GM21381 (cell line): ENCODE data around the gene LAD1.

Source experiments
- ATAC-seq: cut with Tn5 transposase; IDR thresholded peaks from one replicate; pipeline ENCODE4 v1.9.1; 2021; ENCODE audit warnings: mild to moderate bottlenecking, moderate library complexity; ENCODE audit not compliant: unreplicated experiment

Gene LAD1

DNA sequence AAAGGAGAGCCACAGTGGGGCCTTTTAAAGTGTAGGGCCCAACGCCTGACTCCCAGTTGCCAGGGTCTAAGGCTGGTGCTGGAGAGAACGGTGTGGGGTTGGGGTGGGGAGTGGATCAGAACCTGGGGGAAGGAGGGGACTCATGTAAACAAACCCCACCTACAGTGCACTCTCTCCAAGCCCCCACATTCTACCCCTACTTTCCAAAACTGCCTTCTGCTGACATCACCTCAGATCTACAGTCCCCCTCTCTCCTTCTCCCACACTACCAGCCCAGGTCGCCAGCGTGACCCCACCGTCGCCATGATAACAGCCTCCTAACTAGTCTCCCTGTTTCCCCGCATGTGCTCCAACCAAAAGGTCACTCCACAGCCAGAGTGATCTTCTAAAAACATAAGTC is 48.2 kb downstream of the LAD1 start:
- no peak for ATAC-seq

DNA sequence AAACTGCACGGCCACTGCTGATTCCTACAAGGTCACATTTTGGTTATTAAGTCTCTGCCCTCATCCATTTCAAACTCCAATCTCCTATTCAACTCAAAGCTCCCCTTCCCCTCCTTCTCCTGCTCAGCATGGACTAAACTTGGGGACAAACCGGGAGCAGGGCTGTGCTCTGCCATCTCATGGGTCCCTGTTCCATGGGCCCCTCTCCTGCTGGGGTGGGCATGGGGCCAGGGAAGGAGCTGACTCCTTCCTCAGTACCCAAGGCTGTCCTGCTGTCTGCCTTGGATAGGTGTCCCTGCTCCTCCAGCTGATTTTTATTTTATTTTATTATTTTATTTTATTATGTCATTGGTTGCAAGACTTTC is 48.8 kb downstream of the LAD1 start:
- ATAC-seq = no peak

DNA sequence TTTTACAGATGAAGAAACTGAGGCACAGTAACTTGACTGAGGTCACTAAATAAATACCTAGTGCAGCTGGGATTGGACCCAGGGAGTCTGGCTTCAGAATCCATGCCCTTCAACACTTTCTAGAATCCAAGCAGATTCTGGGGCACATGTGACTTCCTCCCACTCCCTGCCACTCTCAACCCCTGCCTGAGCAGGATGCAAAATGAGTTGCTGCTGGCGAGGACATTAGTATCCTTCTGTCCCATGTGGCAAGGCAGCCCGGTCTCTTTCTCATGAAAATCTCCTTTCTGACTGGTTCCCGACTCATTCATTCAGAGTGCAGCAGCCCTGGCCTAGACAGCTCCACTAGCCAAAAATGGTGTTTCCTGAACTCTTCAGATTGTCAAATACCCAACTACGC is 50.0 kb downstream of the LAD1 start:
- ATAC-seq = no peak

DNA sequence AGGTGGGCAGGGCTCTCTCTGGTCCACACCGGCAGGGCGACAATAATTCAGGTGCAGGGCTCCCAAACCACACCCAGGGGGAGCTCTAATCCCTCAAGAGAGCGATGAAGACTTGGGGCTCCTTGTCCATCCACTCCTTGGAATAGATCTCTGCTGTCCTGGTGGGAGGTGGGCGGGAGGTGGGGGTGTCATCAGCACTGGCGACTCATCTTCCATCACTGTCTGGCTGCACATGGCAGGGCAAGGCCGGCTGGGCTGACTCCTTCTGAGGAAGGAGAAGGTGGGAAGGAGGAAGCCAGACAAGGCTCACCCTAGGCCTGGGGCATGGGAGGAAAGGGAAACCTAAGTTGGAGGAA is 50.9 kb downstream of the LAD1 start:
- ATAC-seq = no peak

DNA sequence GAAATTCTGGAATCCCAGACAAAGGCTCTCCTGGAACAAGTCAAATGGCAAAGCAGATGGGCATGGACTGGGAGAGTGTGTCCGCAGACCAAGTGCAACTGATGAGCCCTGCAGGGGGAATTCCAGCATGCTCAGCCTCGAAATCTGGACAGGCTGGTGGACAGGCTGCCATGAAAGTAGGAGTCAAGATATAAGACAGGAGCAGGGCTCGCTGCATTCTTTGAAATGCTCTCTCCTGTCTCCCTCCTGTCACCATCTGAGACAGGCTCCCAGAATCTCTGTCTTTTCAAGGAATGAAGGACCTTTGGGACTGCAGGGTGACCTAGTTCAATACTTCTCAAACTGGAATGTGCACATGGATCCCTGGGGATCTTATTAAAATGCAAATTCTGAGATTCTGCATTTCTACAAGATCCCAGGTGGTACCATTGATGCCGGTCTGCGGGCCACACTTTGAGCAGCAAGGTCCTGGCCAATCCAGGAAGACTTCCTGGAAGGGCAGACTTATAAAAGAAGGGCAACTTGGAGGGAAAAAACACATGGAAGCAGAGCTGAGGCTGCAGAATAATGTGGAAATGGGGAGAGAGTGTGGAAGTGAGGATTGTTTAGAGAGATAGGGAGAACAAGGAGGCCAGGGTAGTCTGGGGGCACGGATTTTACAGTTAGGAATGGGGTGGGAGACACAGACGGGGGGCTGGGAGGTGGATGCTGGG is 51.5 kb downstream of the LAD1 start:
- no peak for ATAC-seq

DNA sequence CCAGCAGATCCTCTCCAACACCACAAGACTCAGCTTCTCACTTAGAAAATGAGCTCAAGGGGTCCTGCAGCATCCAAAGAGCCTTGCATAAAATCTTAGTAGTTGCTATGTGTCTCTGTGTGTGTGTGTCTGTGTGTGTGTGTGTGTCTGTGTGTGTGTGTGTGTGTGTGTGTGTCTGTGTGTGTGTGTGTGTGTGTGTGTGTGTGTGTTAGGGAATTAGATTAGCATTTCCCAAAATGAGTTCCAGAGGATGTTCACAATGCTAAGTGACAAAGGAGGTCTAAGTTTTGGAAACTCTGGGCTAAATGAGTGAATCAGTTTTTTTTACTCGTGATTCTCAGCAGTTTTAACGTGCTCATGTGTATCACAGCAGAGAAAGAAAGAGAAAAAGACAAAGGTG is 52.1 kb downstream of the LAD1 start:
- ATAC-seq = no peak

DNA sequence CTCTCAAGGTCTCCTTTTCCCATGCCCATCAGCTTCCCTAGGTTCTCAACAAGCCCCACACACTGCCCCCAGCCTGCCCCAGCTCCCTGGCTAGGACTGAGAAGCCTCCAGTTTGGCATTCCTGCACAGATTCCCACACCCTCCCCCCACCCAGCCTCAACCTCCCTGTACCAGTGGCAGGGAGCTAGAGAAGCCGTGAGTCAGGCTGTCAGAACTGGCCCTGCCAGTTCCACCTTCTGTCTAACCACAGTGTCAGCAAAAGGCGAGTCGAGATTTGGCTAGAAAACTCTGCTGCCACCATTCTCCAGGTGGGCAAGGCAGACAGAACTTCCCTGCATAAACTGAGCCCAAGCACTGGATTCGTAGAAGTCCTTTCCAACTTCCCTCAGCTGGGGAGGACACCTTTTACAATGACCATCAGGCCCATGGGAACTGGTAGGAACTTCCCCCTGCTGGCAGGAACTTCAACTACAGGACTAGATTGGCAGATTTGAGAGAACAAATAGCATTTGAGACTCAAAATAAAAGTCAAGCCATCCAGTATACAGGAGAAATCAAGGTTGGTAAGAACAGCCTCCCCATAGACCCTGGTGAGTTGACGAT is 52.7 kb downstream of the LAD1 start:
- no peak for ATAC-seq

DNA sequence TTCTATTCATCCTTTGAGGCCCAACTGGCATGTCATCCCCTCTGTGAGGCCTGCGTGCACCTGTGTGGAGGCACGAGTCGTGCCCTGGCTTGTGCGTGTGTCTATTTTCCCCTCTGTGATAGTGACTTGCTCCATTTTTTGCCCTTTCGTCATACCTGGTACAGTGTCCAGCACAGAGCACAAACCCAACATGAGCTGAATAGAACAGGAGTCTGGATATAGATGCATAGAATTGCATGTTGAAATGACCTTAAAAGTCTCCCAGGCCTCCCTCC is 54.1 kb downstream of the LAD1 start:
- no peak for ATAC-seq

DNA sequence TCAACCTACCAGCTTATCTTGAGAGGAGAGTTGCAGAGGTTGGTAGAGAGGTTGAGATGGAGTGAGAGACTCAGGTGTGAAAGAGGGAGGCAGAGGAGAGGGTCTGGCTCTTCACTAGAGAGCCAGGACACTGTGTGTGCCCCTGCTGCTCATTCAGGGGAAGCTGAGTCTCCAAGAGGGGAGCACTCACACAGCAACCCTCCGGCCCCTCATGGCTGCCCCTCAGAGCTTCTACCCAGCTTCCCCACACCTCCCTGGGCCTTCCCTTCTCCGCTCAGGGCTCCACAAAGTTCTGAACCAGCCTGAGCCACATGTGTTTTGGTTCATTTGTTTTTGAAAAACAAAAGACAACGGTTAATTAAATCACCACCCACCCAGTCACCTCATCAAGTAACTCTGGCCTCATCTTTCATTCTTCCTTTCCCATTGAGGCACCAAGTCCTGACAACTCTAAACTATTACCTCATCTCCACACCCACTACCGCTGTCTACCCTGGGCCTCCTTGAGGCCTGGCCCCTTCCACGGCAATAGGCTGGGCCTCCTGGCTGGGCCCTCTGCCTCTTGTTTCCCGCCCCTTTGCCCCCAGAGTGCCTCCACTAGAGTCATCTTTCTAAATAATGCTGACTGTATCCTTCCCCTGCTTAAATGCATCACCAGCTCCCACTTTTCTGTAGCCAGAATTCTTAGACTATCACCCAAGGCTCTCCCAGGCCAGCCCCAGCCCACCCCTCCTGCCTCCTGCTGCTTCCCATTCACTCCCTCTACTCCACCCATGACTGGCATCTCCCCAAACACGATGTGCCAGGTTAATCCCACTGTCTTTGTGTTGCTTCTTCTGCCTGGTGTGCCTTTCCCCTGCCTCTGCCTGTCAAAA is 54.7 kb downstream of the LAD1 start:
- ATAC-seq = no peak

DNA sequence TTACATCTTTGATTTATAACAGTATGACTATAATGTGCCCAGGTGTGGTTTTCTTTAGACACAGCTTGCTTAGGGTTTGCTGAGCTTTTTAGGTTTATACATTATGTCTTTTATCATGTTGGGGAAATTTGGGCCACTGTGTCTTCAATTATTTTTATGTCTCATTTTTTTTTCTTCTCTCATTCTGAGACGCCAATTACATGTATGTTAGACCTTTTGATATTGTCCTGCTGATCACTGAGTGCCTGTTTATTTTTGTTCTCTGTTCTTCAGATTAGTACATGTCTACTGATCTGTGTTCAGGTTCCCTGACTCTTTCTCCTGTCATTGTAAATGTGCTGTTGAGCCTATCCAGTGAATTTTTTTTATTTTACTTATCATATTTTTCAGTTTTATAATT is 57.7 kb downstream of the LAD1 start:
- no peak for ATAC-seq

DNA sequence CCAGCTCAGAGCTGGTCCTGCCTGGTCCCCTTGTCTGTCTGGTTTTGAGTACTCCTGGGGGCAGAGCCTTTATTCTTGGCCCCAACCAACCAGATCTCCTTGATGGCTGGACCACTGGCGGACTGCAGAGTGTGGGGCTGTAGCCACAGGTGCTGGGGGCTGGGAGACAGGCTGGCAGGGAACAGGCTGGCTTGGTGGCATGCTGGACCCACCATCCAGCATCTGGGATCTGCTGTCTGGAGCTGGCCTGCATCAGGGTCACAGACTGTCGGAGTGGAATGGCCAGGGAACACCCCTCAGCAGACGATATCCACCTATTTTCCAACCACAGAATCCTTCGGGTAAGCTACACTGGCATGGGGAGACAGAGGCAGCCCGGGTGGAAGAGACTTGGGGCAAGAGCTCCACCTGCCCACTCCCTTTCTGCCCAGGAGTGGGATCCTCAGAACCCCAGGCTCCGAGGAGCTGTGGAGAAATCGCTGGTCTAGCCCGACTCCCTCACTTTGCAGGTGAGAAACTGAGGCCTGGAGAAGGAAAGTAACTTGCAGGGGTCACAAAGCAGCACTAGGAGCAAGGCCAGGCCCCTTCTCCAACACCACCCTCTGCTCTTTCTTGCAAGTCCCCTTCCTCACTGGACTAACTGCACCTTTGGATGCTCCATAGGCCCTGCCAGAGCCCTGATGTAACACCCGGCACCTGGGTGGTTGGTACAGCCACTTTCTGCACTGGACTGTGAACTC is 62.2 kb downstream of the LAD1 start:
- ATAC-seq = no peak

DNA sequence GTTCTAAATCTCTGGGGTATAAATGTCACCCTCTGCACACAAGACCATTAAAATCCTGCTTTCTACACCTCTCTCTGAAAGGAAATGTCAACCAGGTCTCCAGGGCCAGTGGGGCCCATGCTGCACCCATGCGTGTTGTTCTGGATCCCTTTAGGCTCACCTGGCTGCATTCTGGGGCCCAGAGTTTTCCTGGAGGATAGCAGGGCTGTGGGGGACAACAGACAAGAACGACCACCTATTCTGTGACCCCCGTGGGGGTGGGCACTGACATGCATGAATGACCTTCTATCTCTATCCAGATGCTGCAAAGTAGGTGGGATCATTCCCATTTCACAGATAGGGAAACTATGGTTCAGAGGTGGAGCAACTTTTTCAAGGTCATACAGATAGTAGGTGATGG is 63.2 kb downstream of the LAD1 start:
- no peak for ATAC-seq

DNA sequence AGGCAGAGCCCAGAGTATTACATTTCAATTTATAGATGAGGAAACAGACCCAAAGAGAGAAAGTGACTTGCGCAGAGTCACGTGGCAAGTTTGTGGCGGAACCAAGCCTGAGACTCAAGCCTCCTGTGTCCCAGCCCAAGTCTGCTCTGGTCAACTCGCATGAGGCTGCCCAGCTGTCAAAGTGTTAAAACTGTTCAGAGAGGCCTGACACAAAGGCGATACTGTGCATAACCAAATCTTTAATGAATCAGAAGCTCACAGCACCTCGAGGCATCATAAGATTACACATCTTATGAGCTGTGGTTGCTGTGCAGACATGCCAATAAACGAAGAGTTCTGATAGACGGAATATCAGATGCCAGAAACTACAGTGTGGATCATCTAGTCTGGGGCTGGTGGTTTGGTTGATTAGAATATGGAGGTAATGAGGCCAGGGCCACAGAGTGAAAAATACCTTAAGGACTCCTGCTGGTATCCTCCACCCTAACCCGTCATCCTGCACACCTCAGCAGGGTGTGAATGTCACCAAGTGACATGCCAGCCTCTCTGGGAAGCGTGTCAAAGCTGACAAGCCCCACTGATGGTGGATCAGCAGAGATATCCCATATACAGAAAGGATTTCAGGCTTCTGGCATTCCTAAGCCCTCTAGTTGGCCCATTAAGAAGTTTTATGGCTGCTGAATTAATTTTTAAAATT is 63.8 kb downstream of the LAD1 start:
- ATAC-seq = no peak

DNA sequence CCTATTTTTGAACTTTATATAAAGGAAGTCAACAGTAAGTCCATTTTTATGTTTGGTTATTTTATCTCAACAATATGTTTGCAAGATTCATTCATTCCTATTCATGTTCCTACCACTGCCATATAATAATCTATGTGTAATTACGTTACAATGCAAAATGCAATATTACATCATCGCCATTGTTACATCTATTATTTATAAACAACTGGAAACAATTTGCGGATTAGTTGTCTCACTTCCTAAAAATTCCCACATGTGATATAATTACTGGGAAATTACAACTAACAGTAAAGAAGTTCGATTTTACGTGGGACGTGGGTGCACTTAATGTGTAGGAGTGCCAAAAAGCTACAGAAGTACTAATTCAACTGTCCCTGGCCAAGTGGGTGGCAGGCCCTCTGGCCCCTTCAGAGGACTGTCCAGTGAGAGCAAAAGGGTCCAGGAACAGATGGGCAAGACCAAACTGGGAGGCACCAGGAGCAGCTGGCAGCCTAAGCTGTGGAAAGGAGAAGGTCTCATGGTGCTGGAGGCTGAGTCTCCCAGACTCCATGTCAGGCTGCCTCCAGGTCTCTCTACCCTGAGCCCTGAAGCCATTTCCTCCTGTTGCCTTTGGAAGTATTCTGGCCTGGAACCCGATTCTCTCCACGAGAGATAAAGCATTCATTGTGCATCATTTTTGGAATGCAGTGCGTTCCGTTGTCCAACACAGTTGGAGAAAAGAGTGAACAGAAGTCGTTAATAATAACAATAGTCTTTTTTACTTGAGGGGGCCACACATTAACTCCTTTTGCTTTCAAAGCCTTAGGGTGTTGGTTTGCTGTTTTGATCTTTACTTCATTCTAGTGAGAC is 64.6 kb downstream of the LAD1 start:
- ATAC-seq = no peak

DNA sequence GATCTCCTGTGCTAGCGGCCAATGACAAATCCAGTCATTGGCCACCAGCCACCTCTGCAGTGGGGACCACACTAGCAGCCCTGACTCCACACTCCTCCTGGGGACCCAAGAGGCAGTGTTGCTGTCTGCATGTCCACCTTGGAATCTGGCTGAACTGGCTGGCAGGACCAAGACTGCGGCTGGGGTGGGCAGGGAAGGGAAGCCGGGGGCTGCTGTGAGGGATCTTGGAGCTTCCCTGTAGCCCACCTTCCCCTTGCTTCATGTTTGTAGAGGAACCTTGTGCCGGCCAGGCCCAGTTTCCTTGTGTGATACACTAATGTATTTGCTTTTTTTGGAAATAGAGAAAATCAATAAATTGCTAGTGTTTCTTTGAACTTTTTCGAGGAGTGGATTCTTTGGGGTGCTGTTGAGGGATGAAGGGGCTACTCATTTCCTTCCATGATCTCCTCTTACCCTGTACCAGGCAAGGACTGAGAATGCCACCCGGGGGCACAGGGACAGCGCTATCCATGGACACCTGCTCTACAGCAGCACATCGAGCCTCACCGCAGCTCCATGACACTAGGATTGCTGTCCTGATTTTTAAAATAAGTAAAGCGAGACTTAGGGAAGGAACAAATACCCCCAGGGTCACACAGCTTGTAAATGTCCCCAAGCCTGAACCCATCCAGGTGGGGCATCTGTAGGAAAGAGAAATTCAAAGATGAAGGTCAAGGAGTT is 66.3 kb downstream of the LAD1 start:
- ATAC-seq = no peak

DNA sequence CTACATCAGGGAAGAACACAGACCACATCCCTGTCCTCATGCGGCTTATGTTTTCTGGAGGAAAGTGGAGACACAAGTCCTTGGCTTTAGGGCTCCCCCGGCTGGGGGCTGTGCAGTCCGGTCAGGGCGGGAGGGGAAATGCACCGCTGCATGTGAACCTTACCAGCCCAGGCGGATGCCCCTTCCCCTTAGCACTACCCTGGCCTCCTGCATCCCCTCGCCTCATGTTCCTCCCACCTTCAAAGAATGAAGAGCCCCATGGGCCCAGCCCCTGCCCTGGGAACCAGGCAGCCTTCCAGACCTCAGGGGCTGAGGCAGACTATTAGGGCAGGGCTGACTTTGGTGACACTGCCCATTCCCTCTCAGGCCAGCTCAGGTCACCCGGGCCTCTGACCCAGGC is 67.1 kb downstream of the LAD1 start:
- ATAC-seq = no peak

DNA sequence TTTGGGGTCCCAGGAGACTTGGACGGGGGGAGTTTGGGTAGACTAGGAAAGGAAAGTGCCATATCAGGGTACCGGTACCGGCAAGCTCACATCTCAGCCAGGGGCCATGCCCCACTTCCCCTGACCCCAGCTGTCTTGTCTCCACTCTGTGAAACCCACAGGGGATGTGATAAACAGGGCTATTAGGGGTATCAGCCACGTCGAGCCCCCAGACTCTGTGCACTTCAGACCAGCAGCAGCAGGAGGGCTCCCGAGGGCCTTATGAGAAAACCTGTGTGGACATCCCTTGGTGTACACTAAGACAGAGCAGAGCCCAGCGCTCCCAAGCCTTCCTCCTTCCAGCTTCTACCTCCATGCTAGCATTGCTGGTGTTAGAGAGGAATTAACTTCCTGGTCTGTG is 68.0 kb downstream of the LAD1 start:
- ATAC-seq = no peak
